Amniotic stem cell (primary cell): ENCODE measurements around the gene TMPRSS13.
"Not testable (repeated sequence)": the region's sequence is repeated elsewhere in the genome, so short reads cannot be mapped to it uniquely, and the experiment has no call there.

Experiments used
- DNase-seq: peaks from one replicate; lab custom pipeline; 2025; lab: John Stamatoyannopoulos, UW

TMPRSS13 gene

GRCh38 chr11:117872975-117873827 is 56.0 kb downstream of the TMPRSS13 start:
- no peak for DNase-seq

- DNase-seq: no peak
Measured at GRCh38 chr11:117872420-117872961, 56.7 kb downstream of the TMPRSS13 start.

- no peak for DNase-seq
Measured at GRCh38 chr11:117871784-117872183, 57.4 kb downstream of the TMPRSS13 start.

- no peak for DNase-seq
Measured at GRCh38 chr11:117871160-117871559, 58.0 kb downstream of the TMPRSS13 start.

- DNase-seq: no peak
Measured at GRCh38 chr11:117870103-117870952, 58.9 kb downstream of the TMPRSS13 start.

- no peak for DNase-seq
Measured at GRCh38 chr11:117869604-117870003, 59.6 kb downstream of the TMPRSS13 start.

- no peak for DNase-seq
Measured at GRCh38 chr11:117868815-117869561, 60.2 kb downstream of the TMPRSS13 start.

GRCh38 chr11:117868088-117868487 is 61.1 kb downstream of the TMPRSS13 start:
- DNase-seq: no peak

GRCh38 chr11:117866526-117866925 is 62.7 kb downstream of the TMPRSS13 start:
- no peak for DNase-seq

GRCh38 chr11:117865546-117865945 is 63.7 kb downstream of the TMPRSS13 start:
- DNase-seq: not testable (repeated sequence)

GRCh38 chr11:117863383-117863782 is 65.8 kb downstream of the TMPRSS13 start:
- DNase-seq: no peak

- DNase-seq: no peak
Measured at GRCh38 chr11:117862753-117863152, 66.4 kb downstream of the TMPRSS13 start.

GRCh38 chr11:117862019-117862725 is 67.0 kb downstream of the TMPRSS13 start:
- no peak for DNase-seq

- no peak for DNase-seq
Measured at GRCh38 chr11:117861151-117862018, 67.8 kb downstream of the TMPRSS13 start.

GRCh38 chr11:117860139-117860538 is 69.1 kb downstream of the TMPRSS13 start:
- DNase-seq: no peak

GRCh38 chr11:117859488-117860112 is 69.6 kb downstream of the TMPRSS13 start:
- no peak for DNase-seq

GRCh38 chr11:117859061-117859460 is 70.1 kb downstream of the TMPRSS13 start:
- no peak for DNase-seq

GRCh38 chr11:117857734-117858414 is 71.3 kb downstream of the TMPRSS13 start:
- DNase-seq: no peak
